GM19463 (cell line): ENCODE results near the gene PYDC2.

Source experiments
- ATAC-seq: cut with Tn5 transposase; IDR thresholded peaks from one replicate; pipeline ENCODE4 v1.9.1; 2021; ENCODE audit warnings: mild to moderate bottlenecking, moderate library complexity; ENCODE audit not compliant: unreplicated experiment

PYDC2 gene

DNA sequence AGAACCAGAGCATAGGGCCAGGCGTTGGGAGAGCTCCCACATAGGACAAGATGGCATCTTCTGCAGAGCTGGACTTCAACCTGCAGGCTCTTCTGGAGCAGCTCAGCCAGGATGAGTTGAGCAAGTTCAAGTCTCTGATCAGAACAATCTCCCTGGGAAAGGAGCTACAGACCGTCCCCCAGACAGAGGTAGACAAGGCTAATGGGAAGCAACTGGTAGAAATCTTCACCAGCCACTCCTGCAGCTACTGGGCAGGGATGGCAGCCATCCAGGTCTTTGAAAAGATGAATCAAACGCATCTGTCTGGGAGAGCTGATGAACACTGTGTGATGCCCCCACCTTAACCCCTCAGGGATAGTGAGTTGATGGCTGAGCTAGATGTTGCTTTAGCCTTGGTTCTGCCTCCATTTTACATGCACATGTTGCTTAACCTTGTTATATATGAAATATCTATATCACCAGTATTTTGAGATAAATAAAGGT lies at the start of gene PYDC2:
Gene PYDC2, plus strand, starts transcription at position 51 of the 483 bp plus-strand sequence. Its CDS starts 0 bp downstream, at position 51.
- no peak for ATAC-seq

DNA sequence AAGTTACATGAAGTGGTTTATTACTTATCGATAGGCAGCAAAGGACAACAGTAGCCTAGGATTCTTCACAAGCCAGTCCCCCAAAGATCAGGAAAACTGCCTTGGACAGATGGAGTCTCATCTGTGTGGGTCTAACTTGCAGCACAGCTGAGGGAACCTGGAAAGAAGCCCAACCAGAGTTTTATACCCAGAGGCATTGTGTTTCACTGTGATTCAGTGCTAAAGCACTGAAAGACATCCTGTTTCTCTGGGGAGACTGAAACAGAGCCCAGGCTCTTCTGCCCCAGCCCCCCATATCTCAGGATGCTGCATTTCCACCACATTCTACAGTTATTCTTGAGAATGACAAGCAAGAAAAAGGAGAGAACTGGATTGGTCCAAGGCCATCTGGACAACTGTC lies 48.2 kb upstream of the PYDC2 start:
- ATAC-seq: no peak

- ATAC-seq: no peak
Observed at GRCh38 chr3:191414286-191414685, 46.7 kb upstream of the PYDC2 start.

DNA sequence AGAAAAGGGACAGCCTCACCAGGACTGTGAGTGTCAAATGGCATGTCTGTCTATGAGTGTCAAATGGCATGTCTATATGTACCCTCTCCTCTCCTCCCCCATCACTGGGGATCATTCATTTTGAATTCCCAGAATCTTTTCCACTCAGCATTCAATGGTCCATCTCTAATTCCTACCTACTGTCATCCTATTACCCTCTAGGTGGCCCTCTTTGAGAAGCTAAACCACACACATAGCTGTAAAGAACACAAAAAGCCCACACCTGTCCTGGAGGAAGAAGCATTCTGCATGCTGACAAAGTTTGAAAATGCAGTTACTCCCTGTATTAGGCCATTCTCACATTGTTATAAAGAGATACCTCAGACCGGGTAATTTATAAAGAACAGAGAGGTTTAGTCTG lies 46.2 kb upstream of the PYDC2 start:
- ATAC-seq: no peak

- ATAC-seq: no peak
Observed at GRCh38 chr3:191415566-191415965, 45.4 kb upstream of the PYDC2 start.

DNA sequence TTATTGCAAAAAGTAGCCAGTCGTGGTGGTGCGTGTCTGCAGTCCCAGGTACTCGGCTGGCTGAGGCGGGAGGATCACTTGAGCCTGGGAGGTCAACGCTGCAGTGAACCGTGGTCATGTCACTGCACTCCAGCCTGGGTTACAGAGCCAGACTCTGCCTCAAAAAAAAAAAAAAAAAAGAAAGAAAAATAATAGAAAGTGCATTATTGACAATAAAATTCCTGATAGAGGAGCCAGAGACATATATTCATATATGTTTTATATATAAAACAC lies 43.6 kb upstream of the PYDC2 start:
- no peak for ATAC-seq

- ATAC-seq: no peak
Observed at GRCh38 chr3:191420771-191421170, 40.2 kb upstream of the PYDC2 start.

- ATAC-seq: no peak
Observed at GRCh38 chr3:191424881-191425280, 36.1 kb upstream of the PYDC2 start.

DNA sequence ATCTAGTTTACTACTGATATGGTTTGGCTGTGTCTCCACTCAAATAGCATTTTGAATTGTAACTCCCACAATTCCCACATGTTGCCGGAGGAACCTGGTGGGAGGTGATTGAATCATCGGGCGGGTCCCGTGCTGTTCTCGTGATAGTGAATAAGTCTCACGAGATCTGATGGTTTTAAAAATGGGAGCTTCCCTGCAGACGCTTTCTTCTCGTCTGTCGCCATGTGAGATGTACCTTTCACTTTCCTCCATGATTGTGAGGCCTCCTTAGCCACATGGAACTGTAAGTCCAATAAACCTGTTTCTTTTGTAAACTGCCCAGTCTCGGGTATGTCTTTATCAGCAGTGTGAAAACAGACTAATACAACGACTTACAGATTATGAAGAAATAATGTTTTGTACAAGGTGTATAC lies 35.6 kb upstream of the PYDC2 start:
- no peak for ATAC-seq

- ATAC-seq: no peak
Observed at GRCh38 chr3:191426311-191426710, 34.7 kb upstream of the PYDC2 start.

GRCh38 chr3:191428177-191428576 lies 32.8 kb upstream of the PYDC2 start:
- no peak for ATAC-seq

DNA sequence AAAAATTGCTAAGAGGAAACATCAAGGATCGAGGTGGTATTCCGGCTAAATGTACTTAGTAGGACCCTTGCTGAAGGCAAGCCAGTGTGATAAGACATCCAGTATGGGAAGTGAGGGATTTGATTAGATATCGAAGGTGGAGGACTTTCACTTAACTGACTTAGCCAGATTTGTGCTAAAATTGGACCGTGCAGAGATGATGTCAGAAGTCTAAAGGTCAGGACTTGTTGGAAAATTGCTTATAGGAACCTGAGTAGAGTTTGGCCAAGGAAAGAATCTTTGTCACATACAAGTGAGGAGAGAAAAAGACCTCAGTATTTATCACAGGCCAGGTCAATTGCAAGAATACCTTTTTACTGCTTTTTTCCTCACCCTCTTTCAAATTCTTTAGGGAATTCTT lies 30.9 kb upstream of the PYDC2 start:
- ATAC-seq: no peak

- no peak for ATAC-seq
Observed at GRCh38 chr3:191431160-191431822, 29.7 kb upstream of the PYDC2 start.

- ATAC-seq: no peak
Observed at GRCh38 chr3:191432162-191432561, 28.8 kb upstream of the PYDC2 start.

DNA sequence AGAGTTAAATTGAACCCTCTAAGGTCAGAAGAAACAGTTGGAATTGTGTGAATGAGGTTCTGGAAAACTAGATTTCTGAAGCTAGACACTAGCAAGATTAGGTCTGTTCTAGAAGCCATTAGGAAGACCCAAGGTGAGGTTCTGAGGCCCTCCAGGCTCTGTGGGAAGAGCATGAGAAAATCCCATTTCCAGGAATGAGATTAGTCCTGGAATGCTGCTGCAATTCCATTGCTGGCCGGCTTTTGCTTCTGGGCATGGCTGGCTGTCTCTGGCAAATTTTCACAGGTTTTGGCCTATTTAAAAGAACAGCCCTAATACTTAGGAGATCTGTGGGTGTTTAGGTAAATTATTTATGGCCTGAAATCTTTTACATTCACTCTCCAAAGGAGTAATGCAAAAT lies 26.9 kb upstream of the PYDC2 start:
- no peak for ATAC-seq

DNA sequence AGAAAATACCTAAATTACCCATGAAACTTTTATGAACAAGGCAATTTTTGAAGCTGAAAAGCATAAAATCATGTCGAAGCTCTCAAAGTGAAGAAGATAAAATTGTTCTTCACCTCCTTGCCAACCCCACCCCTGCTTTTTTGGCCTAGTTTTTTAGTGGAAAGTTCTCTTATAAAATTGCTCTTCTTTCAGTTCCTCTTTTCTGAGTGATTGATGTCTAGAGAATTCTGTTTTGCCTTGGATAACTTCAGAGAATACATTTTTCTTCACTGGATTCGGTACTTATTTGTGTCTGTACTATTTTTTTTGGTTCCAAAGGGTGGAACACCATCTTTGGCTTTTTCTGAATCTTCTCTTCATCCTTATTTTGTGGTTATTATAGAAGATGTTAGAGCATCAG lies 25.0 kb upstream of the PYDC2 start:
- no peak for ATAC-seq

- no peak for ATAC-seq
Observed at GRCh38 chr3:191438150-191438814, 22.7 kb upstream of the PYDC2 start.

DNA sequence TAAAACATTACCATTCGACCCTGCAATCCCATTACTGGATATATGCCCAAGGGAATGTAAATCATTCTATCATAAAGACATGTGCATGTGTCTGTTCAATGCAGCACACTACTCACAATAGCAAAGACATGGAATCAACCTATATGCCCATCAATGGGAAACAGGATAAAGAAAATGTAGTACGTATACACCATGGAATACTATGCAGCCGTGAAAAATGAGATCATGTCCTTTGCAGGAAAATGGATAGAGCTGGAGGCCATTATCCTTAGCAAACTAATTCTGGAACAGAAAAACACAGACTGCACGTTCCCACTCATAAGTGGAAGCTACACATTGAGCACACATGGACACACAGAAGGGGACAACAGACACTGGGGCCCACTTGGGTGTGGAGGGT lies 20.4 kb upstream of the PYDC2 start:
- ATAC-seq: no peak

DNA sequence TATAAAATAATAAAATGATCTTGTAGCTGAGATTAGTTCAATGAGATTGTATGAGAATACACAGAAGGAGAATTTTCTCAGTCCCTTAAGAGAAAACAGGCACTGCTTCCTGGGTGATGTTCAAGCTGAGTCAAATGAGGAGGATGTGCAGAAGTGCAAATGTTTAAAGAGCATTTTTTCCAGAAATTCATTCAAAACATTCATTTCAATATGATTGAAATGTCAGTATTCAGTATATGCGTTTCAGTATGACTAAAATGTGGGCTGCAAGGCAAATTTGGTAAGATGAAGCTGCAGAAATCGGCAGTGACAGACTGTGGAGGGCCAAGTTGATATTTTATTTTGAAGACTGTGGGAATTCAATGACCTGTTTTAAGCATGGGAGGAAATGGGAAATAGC lies 19.3 kb upstream of the PYDC2 start:
- no peak for ATAC-seq

DNA sequence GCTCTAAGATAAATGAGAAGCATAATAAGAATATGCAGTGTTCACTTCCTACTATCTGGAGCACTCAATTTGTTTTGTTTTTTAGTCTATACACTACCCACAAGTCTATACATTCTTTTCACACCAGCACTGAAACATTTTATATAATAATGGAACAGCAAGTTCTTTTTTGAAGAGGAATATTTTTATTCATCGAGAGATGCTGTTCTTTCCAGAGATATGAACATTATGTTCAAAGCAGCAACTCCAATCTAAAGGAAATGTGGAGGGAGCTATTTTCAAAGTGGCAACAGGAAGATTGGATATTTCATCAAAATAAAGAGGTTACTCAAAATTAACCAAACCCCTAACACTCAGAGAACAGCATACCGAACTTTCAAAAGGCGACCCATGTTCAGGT lies 16.4 kb upstream of the PYDC2 start:
- ATAC-seq: no peak

- no peak for ATAC-seq
Observed at GRCh38 chr3:191449256-191449655, 11.7 kb upstream of the PYDC2 start.

DNA sequence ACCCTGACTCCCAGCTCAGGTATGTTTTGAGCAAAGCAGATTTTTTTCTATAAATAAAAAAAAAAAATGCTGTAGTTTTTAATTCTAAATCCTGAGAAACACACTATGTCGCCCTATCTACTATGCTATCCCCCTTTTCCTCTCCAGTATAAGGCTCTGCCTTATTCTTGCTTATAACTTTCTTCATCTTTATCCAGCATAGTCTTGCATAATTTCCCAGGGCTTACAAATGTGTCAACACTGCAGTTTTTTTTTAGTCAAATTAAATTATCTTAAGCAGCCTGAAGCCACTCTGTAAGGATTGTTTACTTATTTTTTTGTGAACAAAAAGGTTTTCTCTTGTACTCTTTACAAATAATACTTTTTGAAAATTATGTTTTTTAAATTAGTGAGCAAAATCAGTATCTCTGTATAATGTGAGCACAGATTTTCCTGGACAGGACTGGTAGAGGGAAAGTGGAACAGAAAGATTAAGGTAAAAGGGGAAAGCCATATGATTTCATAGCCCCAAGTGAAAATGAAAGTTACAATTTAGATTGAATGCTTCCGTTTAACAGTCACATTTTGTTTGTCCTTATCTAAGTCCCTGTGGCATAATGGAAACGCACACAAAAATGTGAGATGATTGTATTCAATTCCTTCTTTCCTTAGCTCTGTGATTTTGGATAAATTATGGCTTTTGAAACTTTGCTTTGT lies 5.6 kb upstream of the PYDC2 start:
- ATAC-seq: peak; percentile 71
